ENCODE results near the gene MED8. TPM values are rescaled to one million over a fixed set of nuclear protein-coding genes. Genes with fewer than 3 reads are reported as not detected.
A peak's percentile ranks its signal among the peaks of the same experiment; 100 is the strongest.

MED8 gene
- total and polyA plus RNA-seq, 9 of the 15 experiments (the other 6 are each of a cell fraction or from before 2014, with no cell fraction given) = 23.0 to 120 (median 56.4) TPM

DNA sequence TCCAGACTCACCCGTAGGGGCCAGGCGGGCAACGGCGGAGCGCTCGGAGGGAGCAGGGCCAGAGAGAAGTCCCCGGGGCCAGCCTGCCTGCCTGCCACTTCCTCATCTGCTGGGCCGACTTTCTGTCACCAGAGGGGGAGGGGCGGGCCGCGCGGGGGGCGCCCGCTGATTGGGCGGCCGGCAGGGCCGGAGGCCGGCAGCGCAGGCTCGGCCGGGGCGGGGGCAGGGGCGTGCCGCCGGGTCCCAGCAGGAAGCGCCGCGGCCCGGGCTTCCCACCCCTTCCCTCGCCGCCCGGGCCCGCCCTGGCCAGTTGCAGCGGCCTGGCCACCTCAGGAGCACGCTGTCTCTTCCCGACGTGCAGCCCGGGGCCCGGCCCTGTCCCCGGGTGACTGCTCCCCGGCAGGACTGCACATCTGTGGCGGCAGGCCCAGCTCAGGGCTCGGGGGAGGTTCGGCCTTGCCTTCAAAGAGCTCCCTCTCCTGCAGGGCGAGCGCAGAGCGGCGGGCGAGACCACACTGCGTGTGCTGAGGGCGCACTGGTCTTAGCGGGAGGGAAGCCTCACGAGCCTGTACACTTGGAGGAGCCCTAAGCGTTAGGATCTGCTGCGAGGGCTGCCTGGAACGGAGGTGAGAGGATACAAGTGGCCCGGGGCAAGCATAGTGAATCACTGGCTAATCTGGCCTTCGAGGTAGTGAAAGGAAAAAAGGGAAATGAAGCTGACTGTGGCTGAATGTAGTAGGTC lies 21.5 kb downstream of the MED8 start, which contains the start of gene ELOVL1 (continued):
- TF ChIP-seq FOXK1 (CRISPR knock-in tag; IDR thresholded peaks at IDR 0.05; ENCODE audit: borderline replicate concordance) (peak; percentile 70; the same call in 1 of the 2 replicates), TCF3 (CRISPR knock-in tag; IDR thresholded peaks at IDR 0.05) (peak; percentile 45; the same call in 1 of the 2 replicates), ARNT (IDR thresholded peaks at IDR 0.05) (0 out of 4 replicates have a peak, but pooled peaks of 1 of the 2 experiments have one; percentile 40), GATAD2A (IDR thresholded peaks at IDR 0.05) (no peak), HLTF (IDR thresholded peaks at IDR 0.05) (peak; percentile 14; the same call in 1 of the 2 replicates), SOX6 (IDR thresholded peaks at IDR 0.05) (peak; percentile 62; the same call in 1 of the 2 replicates), ZNF324 (CRISPR knock-in tag; IDR thresholded peaks at IDR 0.05) (no peak), PRMT5 (CRISPR knock-in tag; IDR thresholded peaks at IDR 0.05) (no peak), ESRRB (CRISPR knock-in tag; IDR thresholded peaks at IDR 0.05; ENCODE audit: borderline replicate concordance) (no peak), ZNF780A (CRISPR knock-in tag; IDR thresholded peaks at IDR 0.05) (no peak), SPI1 (IDR thresholded peaks at IDR 0.05; ENCODE audit: borderline replicate concordance, low read depth, low read length) (peak; percentile 98), SMARCC2 (IDR thresholded peaks at IDR 0.05; ENCODE audit: low read depth) (no peak), CBFB (CRISPR knock-in tag; IDR thresholded peaks at IDR 0.05) (peak; percentile 75; the same call in 1 of the 2 replicates), BCOR (IDR thresholded peaks at IDR 0.05) (peak; percentile 83), ZNF76 (CRISPR knock-in tag; IDR thresholded peaks at IDR 0.05; ENCODE audit: borderline replicate concordance) (peak; percentile 90; the same call in 1 of the 2 replicates), CXXC5 (CRISPR knock-in tag; IDR thresholded peaks at IDR 0.05) (peak; percentile 95), SIN3A (IDR thresholded peaks at IDR 0.05; ENCODE audit: borderline replicate concordance in 2 of 2, control insufficient read depth in 1 of 2, low read depth in 2 of 2, low read length in 2 of 2) (peak; percentile 71 to 89; a peak in 2 of 4 replicates)
- TF ChIP-seq, protein P1, sequence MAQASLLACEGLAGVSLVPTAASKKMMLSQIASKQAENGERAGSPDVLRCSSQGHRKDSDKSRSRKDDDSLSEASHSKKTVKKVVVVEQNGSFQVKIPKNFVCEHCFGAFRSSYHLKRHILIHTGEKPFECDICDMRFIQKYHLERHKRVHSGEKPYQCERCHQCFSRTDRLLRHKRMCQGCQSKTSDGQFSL (CRISPR knock-in tag; IDR thresholded peaks at IDR 0.05) = peak; percentile 15
- TF ChIP-seq, protein P1 (tag; IDR thresholded peaks at IDR 0.05) = no peak
- TF ChIP-seq, protein P2, sequence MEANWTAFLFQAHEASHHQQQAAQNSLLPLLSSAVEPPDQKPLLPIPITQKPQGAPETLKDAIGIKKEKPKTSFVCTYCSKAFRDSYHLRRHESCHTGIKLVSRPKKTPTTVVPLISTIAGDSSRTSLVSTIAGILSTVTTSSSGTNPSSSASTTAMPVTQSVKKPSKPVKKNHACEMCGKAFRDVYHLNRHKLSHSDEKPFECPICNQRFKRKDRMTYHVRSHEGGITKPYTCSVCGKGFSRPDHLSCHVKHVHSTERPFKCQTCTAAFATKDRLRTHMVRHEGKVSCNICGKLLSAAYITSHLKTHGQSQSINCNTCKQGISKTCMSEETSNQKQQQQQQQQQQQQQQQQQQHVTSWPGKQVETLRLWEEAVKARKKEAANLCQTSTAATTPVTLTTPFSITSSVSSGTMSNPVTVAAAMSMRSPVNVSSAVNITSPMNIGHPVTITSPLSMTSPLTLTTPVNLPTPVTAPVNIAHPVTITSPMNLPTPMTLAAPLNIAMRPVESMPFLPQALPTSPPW (CRISPR knock-in tag; IDR thresholded peaks at IDR 0.05) = peak; percentile 95
- TF ChIP-seq, protein P3, sequence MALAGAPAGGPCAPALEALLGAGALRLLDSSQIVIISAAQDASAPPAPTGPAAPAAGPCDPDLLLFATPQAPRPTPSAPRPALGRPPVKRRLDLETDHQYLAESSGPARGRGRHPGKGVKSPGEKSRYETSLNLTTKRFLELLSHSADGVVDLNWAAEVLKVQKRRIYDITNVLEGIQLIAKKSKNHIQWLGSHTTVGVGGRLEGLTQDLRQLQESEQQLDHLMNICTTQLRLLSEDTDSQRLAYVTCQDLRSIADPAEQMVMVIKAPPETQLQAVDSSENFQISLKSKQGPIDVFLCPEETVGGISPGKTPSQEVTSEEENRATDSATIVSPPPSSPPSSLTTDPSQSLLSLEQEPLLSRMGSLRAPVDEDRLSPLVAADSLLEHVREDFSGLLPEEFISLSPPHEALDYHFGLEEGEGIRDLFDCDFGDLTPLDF (CRISPR knock-in tag; IDR thresholded peaks at IDR 0.05) = no peak; the same call in 1 of the 2 replicates
- TF ChIP-seq, protein P4, sequence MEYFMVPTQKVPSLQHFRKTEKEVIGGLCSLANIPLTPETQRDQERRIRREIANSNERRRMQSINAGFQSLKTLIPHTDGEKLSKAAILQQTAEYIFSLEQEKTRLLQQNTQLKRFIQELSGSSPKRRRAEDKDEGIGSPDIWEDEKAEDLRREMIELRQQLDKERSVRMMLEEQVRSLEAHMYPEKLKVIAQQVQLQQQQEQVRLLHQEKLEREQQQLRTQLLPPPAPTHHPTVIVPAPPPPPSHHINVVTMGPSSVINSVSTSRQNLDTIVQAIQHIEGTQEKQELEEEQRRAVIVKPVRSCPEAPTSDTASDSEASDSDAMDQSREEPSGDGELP (CRISPR knock-in tag; IDR thresholded peaks at IDR 0.05; ENCODE audit: borderline replicate concordance) = peak; percentile 87
